ENCODE measurements around the gene CD47. TPM values are rescaled to one million over a fixed set of nuclear protein-coding genes. Genes with fewer than 3 reads are reported as not detected.

CD47 gene
- total RNA-seq (2012; rRNA removed) (52.0 and 110 TPM in 2 replicates), polyA plus RNA-seq (2012; rRNA removed) (32.2 and 45.9 TPM in 2 replicates), Bru-seq, nascent RNA (percentile 87 among the genes with signal in this experiment), BruChase-seq, experiment 1, labeled RNA remaining after a 6-hour chase (percentile 88 among the genes with signal in this experiment), BruChase-seq, experiment 2, labeled RNA remaining after a 2-hour chase (percentile 91 among the genes with signal in this experiment)
- polyA plus RNA-seq (2012; cell fraction: cytosol; rRNA removed) = 21.8 and 23.3 TPM in 2 replicates
- 14.8 and 56.7 TPM in 2 replicates for polyA plus RNA-seq (2012; cell fraction: nucleus; rRNA removed; ENCODE audit: low replicate concordance)
- long read RNA-seq, full-length matches to known transcripts = 107 of 156 reads
- long read RNA-seq, partial matches to known transcripts = 14 of 156 reads
- long read RNA-seq, other reads (novel, unspliced or antisense) = 35 of 156 reads

GRCh38 chr3:108090701-108091497, at the start of gene CD47:
TSS of gene CD47 (minus strand) at chr3:108091031. CDS start at chr3:108090908, 123 bp downstream.
- BruUV-seq (replicated peaks) = no TSS peak
- peak within 1 kb of the TSS; percentile 79 for H2BK120ac ChIP-seq (ENCODE audit: low read depth, low read length)
- in situ Hi-C loops (cut with MboI; ENCODE audit: low sequenced_read_pairs) (no loop called here), intact Hi-C loops (cut with micrococcal nuclease) (loop anchor here (1.0 to 10.0 kb wide), 4 partner anchors 40 to 214 kb away; partner anchors contain the start of gene IFT57), dilution Hi-C loops (cut with HindIII; ENCODE audit: low sequenced_read_pairs, unreplicated experiment) (no loop called here)
- H2AK9ac ChIP-seq (replicated peaks; ENCODE audit: low read depth, low read length, poor library complexity) = peak within 1 kb of the TSS; percentile 92
- peaks cover 12 to 40% of the 10 kb centered on the region in 2 experiments for H3K79me1 ChIP-seq (ENCODE audit: low read depth in 1 of 2, low read length in 2 of 2)
- ChIA-PET CTCF (no interaction called here), POLR2A (ENCODE audit: unreplicated experiment) (no interaction called here)
- peaks cover 12% of the 10 kb centered on the region; the same call in 1 of the 2 replicates for H4K20me1 ChIP-seq (ENCODE audit: insufficient read depth, low read length)
- H3K9me3 ChIP-seq (ENCODE audit: control insufficient read depth, insufficient read depth, low read length) = no peaks in the 10 kb centered on the region
- H3K9ac ChIP-seq (ENCODE audit: low read depth, low read length) = peak within 1 kb of the TSS; percentile 95
- peak within 1 kb of the TSS; percentile 98 for H3K23ac ChIP-seq (ENCODE audit: low read depth, low read length)
- peak within 1 kb of the TSS; percentile 8; the same call in 1 of the 3 replicates for H2BK15ac ChIP-seq (ENCODE audit: low read depth, low read length)
- 1% methylated on average over 89 of the region's 106 CpGs; no CpG with 5 or more reads in 1 of the 2 experiments for WGBS, 2 experiments (ENCODE audit: extremely low coverage in 2 of 2, insufficient read length in 1 of 2)
- 0 out of 2 replicates have a peak within 1 kb of the TSS, but pooled peaks have one; percentile 12 for H2BK20ac ChIP-seq (ENCODE audit: low read depth, low read length)
- H3K9me1 ChIP-seq (ENCODE audit: insufficient read depth, low read length) = no peaks in the 10 kb centered on the region
- peak within 1 kb of the TSS; percentile 81 for H4K91ac ChIP-seq (ENCODE audit: insufficient read depth, low read depth, low read length)
- H2AK5ac ChIP-seq (ENCODE audit: low read depth, low read length) = peak within 1 kb of the TSS; percentile 54
- H3K27me3 ChIP-seq (ENCODE audit: control insufficient read depth, insufficient read depth, low read length) = no peaks in the 10 kb centered on the region
- H3K27ac ChIP-seq (ENCODE audit: insufficient read depth, low read length) = peak within 1 kb of the TSS; percentile 95
- H3K4ac ChIP-seq (ENCODE audit: low read depth, low read length) = peak within 1 kb of the TSS; percentile 91
- H3K14ac ChIP-seq (replicated peaks; ENCODE audit: low read depth, low read length) = peak within 1 kb of the TSS; percentile 94
- peak within 1 kb of the TSS; percentile 99 for H3K4me3 ChIP-seq (ENCODE audit: insufficient read depth, low read depth, low read length)
- peaks cover 3% of the 10 kb centered on the region; the same call in 1 of the 2 replicates for H3K4me1 ChIP-seq (ENCODE audit: control insufficient read depth, insufficient read depth, low read length)
- peak within 1 kb of the TSS; percentile 99 for H3K4me2 ChIP-seq (ENCODE audit: low read depth, low read length)
- peak within 1 kb of the TSS; percentile 83 for H3K56ac ChIP-seq (ENCODE audit: extremely low read depth, insufficient read depth, low read length)
- H3K18ac ChIP-seq (ENCODE audit: low read depth, low read length) = peak within 1 kb of the TSS; percentile 61
- DNase-seq (peak; percentile 87), ATAC-seq (ENCODE audit: low read depth) (peak; percentile 92)
- H4K8ac ChIP-seq (ENCODE audit: low read depth in 2 of 2, low read length in 2 of 2) = peak within 1 kb of the TSS; percentile 82 to 91
- H3K36me3 ChIP-seq (ENCODE audit: control insufficient read depth, insufficient read depth, low read length) = no peaks in the 10 kb centered on the region
- H2BK5ac ChIP-seq (ENCODE audit: low read depth, low read length, poor library complexity, severe bottlenecking) = peak within 1 kb of the TSS; percentile 82
- peak; percentile 58 for TF ChIP-seq BHLHE40 (IDR thresholded peaks at IDR 0.05; ENCODE audit: low read depth, low read length)
- 0 out of 2 replicates have a peak, but pooled peaks have one; percentile 2 for TF ChIP-seq USF2 (IDR thresholded peaks at IDR 0.05; ENCODE audit: low read depth, low read length)
- TF ChIP-seq CEBPB (IDR thresholded peaks at IDR 0.05; ENCODE audit: low read depth, low read length) = no peak
- peak; percentile 93 for TF ChIP-seq MAZ (IDR thresholded peaks at IDR 0.05; ENCODE audit: borderline replicate concordance, low read depth, low read length)
- peak; percentile 84 for TF ChIP-seq POLR2A (IDR thresholded peaks at IDR 0.05; ENCODE audit: low read depth, low read length)
- no peak for TF ChIP-seq RAD21 (IDR thresholded peaks at IDR 0.05; ENCODE audit: low read length)
- no peak for TF ChIP-seq SMC3 (IDR thresholded peaks at IDR 0.05; ENCODE audit: low read depth, low read length)
- no peak for TF ChIP-seq MXI1 (IDR thresholded peaks at IDR 0.05; ENCODE audit: borderline replicate concordance, low read depth, low read length)
- no peak for TF ChIP-seq CTCF (conservative IDR thresholded peaks at IDR 0.05; ENCODE audit: low read depth, low read length)
- TF ChIP-seq RFX5 (IDR thresholded peaks at IDR 0.05; ENCODE audit: low read depth, low read length) = no peak
- peak within 1 kb of the TSS; percentile 93 for H2AFZ ChIP-seq (replicated peaks; ENCODE audit: low read length, poor library complexity)
- peak within 1 kb of the TSS; percentile 88 for H4K5ac ChIP-seq (ENCODE audit: low read depth, low read length)

Measured in IMR-90 (cell line).